KMS-11 (cell line): ENCODE data around the gene SH3BP4.

ENCODE experiments used
- H2AFZ ChIP-seq: fragments of 200-600 bp; sonication (generic); 2 replicates; pipeline ENCODE4 v1.6.1; 2016; ENCODE audit warnings: antibody characterized with exemption, mixed run types, low read depth
- H3K27ac ChIP-seq: fragments of 200-600 bp; sonication (generic); 2 replicates; pipeline ENCODE4 v1.6.1; 2016; ENCODE audit warnings: mild to moderate bottlenecking, mixed run types
- H3K27me3 ChIP-seq: fragments of 200-600 bp; sonication (generic); 2 replicates; pipeline ENCODE4 v1.6.1; 2017; ENCODE audit warnings: mild to moderate bottlenecking, low read depth, mixed run types, moderate library complexity; ENCODE audit not compliant: insufficient read depth
- H3K36me3 ChIP-seq: fragments of 200-600 bp; sonication (generic); 2 replicates; pipeline ENCODE4 v1.6.1; 2017; ENCODE audit warnings: mild to moderate bottlenecking, mixed run types; ENCODE audit not compliant: insufficient read depth
- H3K4me1 ChIP-seq: fragments of 200-600 bp; sonication (generic); 2 replicates; pipeline ENCODE4 v1.6.1; 2016; ENCODE audit warnings: mild to moderate bottlenecking, low read depth, mixed run types; ENCODE audit not compliant: poor library complexity, severe bottlenecking
- H3K4me2 ChIP-seq: fragments of 200-600 bp; sonication (generic); 2 replicates; pipeline ENCODE4 v1.7.0; 2016; ENCODE audit warnings: mild to moderate bottlenecking, mixed run types
- H3K4me3 ChIP-seq: fragments of 200-600 bp; sonication (generic); IDR thresholded peaks from 2 replicates; pipeline ENCODE4 v1.6.1; 2017; ENCODE audit warnings: low read depth, low read length, mixed read lengths; ENCODE audit not compliant: insufficient read depth
- H3K79me2 ChIP-seq: fragments of 200-600 bp; sonication (generic); 2 replicates; pipeline ENCODE4 v1.6.1; 2016; ENCODE audit warnings: low read depth, mixed run types; ENCODE audit not compliant: insufficient read depth
- H3K9ac ChIP-seq: fragments of 200-600 bp; sonication (generic); 2 replicates; pipeline ENCODE4 v1.6.1; 2016; ENCODE audit warnings: mild to moderate bottlenecking, mixed run types
- H4K20me1 ChIP-seq: fragments of 200-600 bp; sonication (generic); 2 replicates; pipeline ENCODE4 v1.6.1; 2016; ENCODE audit warnings: mild to moderate bottlenecking, mixed run types; ENCODE audit not compliant: insufficient read depth
- TF ChIP-seq, protein P1 (sequence below): fragments of 200-600 bp; sonication (generic); conservative IDR thresholded peaks from 2 replicates; pipeline ENCODE4 v1.6.1; 2017; ENCODE audit warnings: low read depth, mild to moderate bottlenecking, antibody characterized with exemption, low read length, moderate library complexity, mixed read lengths

The SH3BP4 gene

DNA sequence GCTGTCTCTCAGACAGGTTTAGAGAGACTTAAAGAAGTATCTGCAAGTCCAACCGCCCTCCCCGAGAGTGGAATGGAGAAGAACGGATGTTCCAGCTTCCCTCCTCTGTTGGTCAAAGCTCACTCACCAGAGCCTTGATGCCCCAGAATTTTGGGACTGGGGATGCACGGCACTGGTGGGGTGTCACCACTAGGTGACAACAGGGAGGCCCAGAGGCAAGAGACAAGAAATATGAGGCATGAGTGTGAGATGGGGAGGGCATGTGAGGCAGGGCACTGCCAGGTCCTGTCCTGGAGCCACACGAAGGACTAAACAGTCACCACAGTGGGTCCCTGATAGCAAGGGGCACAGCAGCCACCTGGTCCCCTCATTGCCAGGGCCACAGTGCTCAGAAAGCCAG, 35.1 kb upstream of the SH3BP4 start:
- H2AFZ ChIP-seq, result no peak overlapping the region
- no peaks in the 10 kb centered on the region for H4K20me1 ChIP-seq
- no peak overlapping the region for H3K4me3 ChIP-seq
- H3K79me2 ChIP-seq, result no peaks in the 10 kb centered on the region
- TF ChIP-seq, protein P1, sequence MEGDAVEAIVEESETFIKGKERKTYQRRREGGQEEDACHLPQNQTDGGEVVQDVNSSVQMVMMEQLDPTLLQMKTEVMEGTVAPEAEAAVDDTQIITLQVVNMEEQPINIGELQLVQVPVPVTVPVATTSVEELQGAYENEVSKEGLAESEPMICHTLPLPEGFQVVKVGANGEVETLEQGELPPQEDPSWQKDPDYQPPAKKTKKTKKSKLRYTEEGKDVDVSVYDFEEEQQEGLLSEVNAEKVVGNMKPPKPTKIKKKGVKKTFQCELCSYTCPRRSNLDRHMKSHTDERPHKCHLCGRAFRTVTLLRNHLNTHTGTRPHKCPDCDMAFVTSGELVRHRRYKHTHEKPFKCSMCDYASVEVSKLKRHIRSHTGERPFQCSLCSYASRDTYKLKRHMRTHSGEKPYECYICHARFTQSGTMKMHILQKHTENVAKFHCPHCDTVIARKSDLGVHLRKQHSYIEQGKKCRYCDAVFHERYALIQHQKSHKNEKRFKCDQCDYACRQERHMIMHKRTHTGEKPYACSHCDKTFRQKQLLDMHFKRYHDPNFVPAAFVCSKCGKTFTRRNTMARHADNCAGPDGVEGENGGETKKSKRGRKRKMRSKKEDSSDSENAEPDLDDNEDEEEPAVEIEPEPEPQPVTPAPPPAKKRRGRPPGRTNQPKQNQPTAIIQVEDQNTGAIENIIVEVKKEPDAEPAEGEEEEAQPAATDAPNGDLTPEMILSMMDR, result no peak
- no peaks in the 10 kb centered on the region for H3K27me3 ChIP-seq
- no peak overlapping the region for H3K4me2 ChIP-seq
- no peaks in the 10 kb centered on the region for H3K36me3 ChIP-seq
- no peak overlapping the region for H3K27ac ChIP-seq
- H3K4me1 ChIP-seq, result no peaks in the 10 kb centered on the region
- H3K9ac ChIP-seq, result no peak overlapping the region

DNA sequence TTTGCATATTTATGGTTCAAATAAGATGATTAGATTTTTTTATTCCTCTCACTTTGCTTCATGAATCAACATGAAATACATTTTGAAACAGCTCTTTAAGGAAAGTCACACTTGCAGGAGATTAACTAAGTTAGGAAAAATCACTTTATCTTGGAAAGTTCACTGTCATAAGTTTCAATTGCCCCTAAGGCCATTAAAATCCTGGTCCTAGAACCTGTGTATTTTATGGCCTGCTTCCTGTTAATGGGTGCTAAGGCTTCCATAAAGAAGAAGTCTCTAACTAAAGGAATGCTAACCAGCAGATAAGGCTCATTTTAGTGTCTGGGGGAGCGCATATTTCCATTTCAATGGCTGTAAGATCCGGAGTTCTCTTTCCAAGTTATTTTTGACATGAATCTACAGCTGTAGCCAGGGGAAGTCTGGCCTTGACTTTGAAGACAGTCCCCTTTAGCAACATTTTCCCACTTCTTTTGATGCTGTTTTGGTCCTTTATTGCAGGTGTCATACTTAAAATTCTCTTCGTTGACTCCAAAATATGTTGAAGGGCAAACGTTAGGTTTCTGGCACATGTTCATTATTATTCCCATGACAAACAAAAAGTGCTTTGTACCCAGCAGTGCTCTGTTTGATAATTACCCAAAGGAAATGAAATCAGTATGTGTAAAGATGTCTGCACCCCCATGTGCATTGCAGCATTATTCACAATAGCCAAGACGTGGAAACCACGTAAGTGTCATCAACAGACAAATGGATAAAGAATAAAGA, 34.4 kb upstream of the SH3BP4 start:
- TF ChIP-seq, protein P1, result no peak
- Histone ChIP-seq H3K36me3 (no peaks in the 10 kb centered on the region), H3K4me3 (no peak overlapping the region), H3K27ac (no peak overlapping the region), H3K4me1 (no peaks in the 10 kb centered on the region), H3K27me3 (no peaks in the 10 kb centered on the region), H2AFZ (no peak overlapping the region), H3K79me2 (no peaks in the 10 kb centered on the region), H3K9ac (no peak overlapping the region), H4K20me1 (no peaks in the 10 kb centered on the region), H3K4me2 (no peak overlapping the region)

DNA sequence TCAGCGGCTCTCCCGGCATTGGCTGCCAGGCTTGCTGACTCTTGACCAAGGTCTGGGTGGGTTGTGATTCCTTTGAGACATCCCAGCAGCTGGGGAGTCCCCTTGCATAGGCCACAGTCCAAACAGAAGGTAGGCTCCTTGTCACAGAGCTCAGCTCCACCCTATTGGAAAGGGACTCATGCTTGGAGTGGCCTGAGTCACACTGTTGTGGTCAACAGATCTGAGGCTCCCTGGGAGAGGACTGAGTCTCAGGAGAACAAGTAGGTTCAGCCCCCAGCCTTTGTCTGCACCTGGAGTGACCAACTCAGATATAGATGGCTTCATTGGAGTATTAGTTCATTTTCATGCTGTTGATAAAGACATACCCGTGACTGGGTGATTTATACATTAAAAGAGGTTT, 32.1 kb upstream of the SH3BP4 start:
- H2AFZ ChIP-seq, result no peak overlapping the region
- no peak overlapping the region for H3K27ac ChIP-seq
- H3K27me3 ChIP-seq, result no peaks in the 10 kb centered on the region
- no peaks in the 10 kb centered on the region for H4K20me1 ChIP-seq
- no peak overlapping the region for H3K4me2 ChIP-seq
- H3K4me3 ChIP-seq, result no peak overlapping the region
- H3K79me2 ChIP-seq, result no peaks in the 10 kb centered on the region
- TF ChIP-seq, protein P1, result no peak
- no peaks in the 10 kb centered on the region for H3K4me1 ChIP-seq
- H3K36me3 ChIP-seq, result no peaks in the 10 kb centered on the region
- no peak overlapping the region for H3K9ac ChIP-seq

DNA sequence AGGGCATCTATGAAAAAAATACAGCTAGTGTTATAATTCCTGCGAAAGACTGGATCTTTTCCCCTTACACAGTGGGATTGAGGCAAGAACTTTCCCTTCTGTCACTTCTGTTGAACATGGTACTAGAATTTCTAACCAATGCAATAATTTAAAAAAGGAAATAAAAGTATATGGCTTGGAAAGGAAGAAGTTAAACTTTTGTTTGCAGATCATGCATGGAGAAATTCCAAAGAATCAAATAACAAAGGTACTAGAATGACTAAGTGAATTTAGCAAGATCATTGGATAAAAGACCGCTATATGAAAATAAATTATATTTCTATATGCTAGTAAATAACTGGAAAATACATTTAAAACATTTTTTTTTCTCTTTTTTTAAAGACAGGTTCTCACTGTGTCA, 31.0 kb upstream of the SH3BP4 start:
- no peaks in the 10 kb centered on the region for H3K36me3 ChIP-seq
- TF ChIP-seq, protein P1, result no peak
- H3K4me1 ChIP-seq, result no peaks in the 10 kb centered on the region
- no peak overlapping the region for H3K4me2 ChIP-seq
- no peak overlapping the region for H3K27ac ChIP-seq
- no peak overlapping the region for H3K9ac ChIP-seq
- H3K4me3 ChIP-seq, result no peak overlapping the region
- H3K79me2 ChIP-seq, result no peaks in the 10 kb centered on the region
- H2AFZ ChIP-seq, result no peak overlapping the region
- H3K27me3 ChIP-seq, result no peaks in the 10 kb centered on the region
- H4K20me1 ChIP-seq, result no peaks in the 10 kb centered on the region
